ENCODE measurements around the gene TTC28.

TTC28 gene

DNA sequence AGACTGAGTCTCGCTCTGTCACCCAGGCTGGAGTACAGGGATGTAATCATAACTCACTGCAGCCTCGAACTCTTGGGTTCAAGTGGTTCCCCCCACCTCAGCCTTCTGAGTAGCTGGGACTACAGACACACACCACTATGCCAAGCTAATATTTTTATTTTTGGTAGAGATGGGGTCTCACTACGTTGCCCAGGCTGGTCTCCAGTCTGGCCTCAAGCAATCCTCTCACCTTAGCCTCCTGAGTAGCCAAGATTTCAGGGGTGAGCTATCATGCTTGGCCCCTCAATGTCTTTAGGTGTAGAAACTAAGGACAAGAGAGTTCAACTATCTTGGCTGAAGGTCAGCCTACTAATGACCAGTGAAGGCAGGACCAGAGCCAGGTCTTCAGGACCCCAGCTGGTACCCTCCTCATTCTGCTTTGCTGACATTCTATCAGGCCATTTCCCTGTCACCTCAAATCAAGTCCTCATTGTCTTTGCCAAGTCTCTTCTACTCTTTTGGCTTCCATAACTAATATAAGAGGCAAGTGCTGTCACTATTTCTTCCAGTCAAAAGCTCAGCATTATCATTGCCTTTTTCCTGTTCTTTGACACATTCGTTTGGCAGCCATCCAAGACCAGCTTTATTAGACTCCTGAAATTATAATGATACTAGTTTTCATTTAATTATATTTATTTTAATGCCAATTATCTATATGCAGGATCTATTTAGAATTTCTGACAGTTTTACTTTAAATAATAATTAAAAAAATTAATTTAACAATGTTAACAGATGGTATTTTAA, 496.4 kb downstream of the TTC28 start:
- TF ChIP-seq CTCF (IDR thresholded peaks at IDR 0.05; ENCODE audit: low read depth, low read length, missing control alignments): no peak
- no peak overlapping the region for H3K4me3 ChIP-seq (ENCODE audit: low read depth, low read length)
- no peak for DNase-seq (ENCODE audit: low read depth)

DNA sequence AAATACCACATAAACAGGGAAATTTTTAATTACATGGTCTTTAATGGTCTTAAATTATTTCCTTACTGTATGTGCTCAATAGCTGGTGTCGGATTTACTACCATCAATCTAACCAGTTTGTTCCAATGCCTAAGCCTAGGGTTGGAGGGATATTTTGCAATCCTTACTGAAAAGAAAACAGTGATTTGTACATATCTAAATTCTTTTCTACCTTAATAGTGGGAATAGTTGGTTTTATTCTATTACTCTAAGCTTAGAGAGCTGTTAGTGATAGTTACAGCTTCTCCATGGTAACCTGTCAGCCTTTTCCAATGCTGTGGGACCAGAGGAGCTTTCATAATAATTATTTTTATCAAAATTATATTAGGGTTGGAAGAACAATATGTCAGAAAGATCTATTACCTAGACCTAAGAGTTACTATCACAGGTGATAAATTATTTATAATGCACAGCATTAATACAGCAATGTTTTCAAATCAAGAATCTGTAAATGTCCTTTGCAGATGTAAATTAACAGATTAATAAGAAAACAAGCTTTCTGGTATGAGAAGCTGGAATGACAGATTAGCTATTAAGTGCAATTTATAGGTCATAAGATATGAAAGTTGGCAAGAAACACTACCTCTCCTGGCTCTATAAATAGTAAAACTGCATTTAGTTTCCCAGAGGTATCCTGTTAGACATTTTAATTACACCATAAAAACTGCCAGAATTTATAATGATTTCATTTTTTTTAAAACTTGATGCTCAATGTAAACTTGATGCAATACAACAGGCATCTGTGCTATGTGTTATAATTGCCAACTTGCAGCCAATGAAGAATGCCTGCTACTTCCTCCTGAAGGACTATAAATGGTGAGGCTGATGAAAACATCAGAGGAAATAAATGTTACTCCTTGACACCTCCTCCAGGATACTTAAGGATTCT, 498.6 kb downstream of the TTC28 start:
- H3K4me3 ChIP-seq (ENCODE audit: low read depth, low read length): no peak overlapping the region
- DNase-seq (ENCODE audit: low read depth): no peak
- no peak for TF ChIP-seq CTCF (IDR thresholded peaks at IDR 0.05; ENCODE audit: low read depth, low read length, missing control alignments)

DNA sequence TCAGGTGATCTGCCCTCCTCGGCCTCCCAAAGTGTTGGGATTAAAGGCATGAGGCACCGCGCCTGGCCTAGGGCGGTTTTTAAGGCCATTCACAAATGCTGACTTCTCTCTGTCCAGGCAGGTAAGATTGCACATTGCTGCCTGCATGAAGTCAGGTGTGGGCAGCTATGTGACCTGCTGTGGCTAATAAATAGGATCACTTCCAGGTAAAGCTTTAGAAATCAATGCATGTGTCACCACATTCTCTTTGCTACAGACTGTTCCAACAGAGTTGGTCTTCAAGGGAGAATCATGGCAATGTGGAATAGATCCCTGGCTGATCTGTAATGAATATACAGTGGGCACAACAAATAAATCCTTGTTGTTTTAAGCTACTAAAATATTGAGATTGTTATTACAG, 500.2 kb downstream of the TTC28 start:
- no peak for DNase-seq (ENCODE audit: low read depth)
- no peak for TF ChIP-seq CTCF (IDR thresholded peaks at IDR 0.05; ENCODE audit: low read depth, low read length, missing control alignments)

GRCh38 chr22:28175730-28176492, 503.7 kb downstream of the TTC28 start:
- TF ChIP-seq CTCF (IDR thresholded peaks at IDR 0.05; ENCODE audit: low read depth, low read length, missing control alignments): no peak
- DNase-seq (ENCODE audit: low read depth): no peak

More for the DNA sequence above, 500.2 kb downstream of the TTC28 start:
- H3K4me3 ChIP-seq (ENCODE audit: low read depth, low read length): no peak overlapping the region

DNA sequence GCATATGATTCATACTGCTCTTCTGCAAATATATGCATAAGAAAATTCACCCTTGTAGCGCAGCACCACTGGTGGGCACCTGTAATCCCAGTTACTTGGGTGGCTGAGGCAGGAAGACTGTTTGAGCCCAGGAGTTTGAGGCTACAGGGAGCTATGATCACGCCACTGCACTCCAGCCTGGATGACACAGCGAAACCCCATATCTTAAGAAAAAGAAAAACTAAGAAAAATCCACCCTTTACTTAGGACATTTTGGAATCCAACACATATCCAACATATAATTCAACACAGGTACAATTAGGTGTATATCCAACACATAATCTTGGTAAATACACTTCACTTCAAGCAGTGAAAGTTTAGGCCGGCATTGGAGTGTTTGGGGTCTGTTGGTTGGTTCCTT, 505.1 kb downstream of the TTC28 start:
- DNase-seq (ENCODE audit: low read depth): no peak
- TF ChIP-seq CTCF (IDR thresholded peaks at IDR 0.05; ENCODE audit: low read depth, low read length, missing control alignments): no peak
- H3K4me3 ChIP-seq (ENCODE audit: low read depth, low read length): no peak overlapping the region

More at GRCh38 chr22:28175730-28176492, 503.7 kb downstream of the TTC28 start:
- H3K4me3 ChIP-seq (ENCODE audit: low read depth, low read length): no peak overlapping the region

DNA sequence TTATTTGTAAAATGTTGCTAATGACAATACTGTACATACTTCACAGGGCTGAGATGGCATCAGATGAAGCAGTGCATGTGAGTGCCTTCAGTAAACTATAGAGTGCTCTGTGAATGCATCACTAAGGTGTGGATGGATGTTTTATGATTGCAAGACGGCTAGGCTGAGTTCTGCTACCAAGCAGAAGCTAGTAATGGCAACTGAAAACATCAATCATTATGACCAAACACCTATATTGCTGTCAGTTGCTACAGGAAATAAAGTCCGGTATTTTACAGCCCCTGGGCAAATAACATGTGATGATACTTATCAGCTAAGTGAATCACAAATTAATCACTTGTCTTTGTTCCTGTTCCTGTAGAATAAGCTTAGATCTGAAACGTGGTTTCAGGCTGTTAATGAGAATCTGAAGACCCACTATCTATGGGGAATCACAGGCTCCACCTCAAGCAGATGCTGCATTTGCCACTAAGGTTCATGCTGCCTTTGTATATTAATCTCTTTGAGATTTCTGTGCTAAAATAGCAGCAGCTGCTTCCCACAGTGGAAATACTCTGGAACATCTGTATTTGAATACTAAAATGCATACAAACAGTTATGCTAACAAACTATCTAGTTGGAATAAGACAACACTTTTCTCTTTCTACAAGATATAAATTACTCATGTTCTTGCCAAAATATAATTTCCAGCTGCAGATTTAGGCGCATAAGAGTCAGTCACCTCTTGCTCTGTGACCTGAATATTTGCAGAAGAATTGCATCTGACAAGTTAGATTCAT, 506.6 kb downstream of the TTC28 start:
- no peak overlapping the region for H3K4me3 ChIP-seq (ENCODE audit: low read depth, low read length)
- no peak for TF ChIP-seq CTCF (IDR thresholded peaks at IDR 0.05; ENCODE audit: low read depth, low read length, missing control alignments)
- no peak for DNase-seq (ENCODE audit: low read depth)
